ENCODE measurements around the gene NEDD9. TPM values are rescaled to one million over a fixed set of nuclear protein-coding genes. Genes with fewer than 3 reads are reported as not detected.
A peak's percentile ranks its signal among the peaks of the same experiment; 100 is the strongest.

NEDD9 gene, protein sequence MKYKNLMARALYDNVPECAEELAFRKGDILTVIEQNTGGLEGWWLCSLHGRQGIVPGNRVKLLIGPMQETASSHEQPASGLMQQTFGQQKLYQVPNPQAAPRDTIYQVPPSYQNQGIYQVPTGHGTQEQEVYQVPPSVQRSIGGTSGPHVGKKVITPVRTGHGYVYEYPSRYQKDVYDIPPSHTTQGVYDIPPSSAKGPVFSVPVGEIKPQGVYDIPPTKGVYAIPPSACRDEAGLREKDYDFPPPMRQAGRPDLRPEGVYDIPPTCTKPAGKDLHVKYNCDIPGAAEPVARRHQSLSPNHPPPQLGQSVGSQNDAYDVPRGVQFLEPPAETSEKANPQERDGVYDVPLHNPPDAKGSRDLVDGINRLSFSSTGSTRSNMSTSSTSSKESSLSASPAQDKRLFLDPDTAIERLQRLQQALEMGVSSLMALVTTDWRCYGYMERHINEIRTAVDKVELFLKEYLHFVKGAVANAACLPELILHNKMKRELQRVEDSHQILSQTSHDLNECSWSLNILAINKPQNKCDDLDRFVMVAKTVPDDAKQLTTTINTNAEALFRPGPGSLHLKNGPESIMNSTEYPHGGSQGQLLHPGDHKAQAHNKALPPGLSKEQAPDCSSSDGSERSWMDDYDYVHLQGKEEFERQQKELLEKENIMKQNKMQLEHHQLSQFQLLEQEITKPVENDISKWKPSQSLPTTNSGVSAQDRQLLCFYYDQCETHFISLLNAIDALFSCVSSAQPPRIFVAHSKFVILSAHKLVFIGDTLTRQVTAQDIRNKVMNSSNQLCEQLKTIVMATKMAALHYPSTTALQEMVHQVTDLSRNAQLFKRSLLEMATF
- total RNA-seq, result 8.8 and 10.3 TPM in 2 replicates
- long read RNA-seq, full-length matches to known transcripts, result 19 of 38 reads
- long read RNA-seq, partial matches to known transcripts, result 12 of 38 reads
- long read RNA-seq, other reads (novel, unspliced or antisense), result 7 of 38 reads

DNA sequence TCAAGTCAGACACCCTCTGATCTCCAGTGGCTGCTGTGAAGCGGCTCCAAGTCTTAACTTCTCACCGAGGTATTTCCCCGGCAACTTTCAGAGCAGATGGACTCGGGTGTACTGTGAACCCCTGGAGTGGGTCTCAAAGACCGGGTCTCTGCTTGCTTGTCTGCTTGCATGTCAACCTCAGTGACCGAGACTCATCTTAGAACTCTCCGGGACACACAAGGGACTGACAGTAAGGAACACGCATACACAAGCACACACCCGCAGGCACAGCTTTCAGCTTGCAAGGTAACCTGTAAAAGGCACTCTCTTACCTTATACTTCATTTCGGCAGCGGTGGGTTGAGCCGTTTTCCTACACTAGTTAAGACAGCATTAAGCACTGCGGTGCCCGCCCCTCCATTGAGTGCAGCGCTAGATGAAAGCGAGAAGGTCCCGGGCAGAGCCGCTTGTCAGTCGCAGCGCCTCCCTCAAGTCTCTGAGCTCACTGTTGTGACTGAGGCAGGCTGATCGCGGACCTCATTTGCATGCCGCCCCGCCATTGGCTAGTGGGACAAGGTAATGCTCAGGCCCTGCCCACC, at the start of gene NEDD9:
NEDD9 (minus strand) TSS at position 476 of the 577 bp plus-strand sequence; CDS start at position 323, 153 bp downstream.
- TF ChIP-seq, protein P1, sequence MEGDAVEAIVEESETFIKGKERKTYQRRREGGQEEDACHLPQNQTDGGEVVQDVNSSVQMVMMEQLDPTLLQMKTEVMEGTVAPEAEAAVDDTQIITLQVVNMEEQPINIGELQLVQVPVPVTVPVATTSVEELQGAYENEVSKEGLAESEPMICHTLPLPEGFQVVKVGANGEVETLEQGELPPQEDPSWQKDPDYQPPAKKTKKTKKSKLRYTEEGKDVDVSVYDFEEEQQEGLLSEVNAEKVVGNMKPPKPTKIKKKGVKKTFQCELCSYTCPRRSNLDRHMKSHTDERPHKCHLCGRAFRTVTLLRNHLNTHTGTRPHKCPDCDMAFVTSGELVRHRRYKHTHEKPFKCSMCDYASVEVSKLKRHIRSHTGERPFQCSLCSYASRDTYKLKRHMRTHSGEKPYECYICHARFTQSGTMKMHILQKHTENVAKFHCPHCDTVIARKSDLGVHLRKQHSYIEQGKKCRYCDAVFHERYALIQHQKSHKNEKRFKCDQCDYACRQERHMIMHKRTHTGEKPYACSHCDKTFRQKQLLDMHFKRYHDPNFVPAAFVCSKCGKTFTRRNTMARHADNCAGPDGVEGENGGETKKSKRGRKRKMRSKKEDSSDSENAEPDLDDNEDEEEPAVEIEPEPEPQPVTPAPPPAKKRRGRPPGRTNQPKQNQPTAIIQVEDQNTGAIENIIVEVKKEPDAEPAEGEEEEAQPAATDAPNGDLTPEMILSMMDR (IDR thresholded peaks at IDR 0.05), result no peak
- Mint-ChIP-seq H3K36me3 (ENCODE audit: unreplicated experiment) (no peaks in the 10 kb centered on the region), H3K4me1 (ENCODE audit: unreplicated experiment) (peaks cover 50% of the 10 kb centered on the region), H3K27me3 (ENCODE audit: unreplicated experiment) (no peaks in the 10 kb centered on the region), H3K9me3 (ENCODE audit: unreplicated experiment) (no peaks in the 10 kb centered on the region), H3K4me3 (ENCODE audit: unreplicated experiment) (peak within 1 kb of the TSS; percentile 80), H3K27ac (ENCODE audit: unreplicated experiment) (peak within 1 kb of the TSS; percentile 98)
- DNase-seq (ENCODE audit: extremely low spot score, unreplicated experiment), result peak; percentile 97

DNA sequence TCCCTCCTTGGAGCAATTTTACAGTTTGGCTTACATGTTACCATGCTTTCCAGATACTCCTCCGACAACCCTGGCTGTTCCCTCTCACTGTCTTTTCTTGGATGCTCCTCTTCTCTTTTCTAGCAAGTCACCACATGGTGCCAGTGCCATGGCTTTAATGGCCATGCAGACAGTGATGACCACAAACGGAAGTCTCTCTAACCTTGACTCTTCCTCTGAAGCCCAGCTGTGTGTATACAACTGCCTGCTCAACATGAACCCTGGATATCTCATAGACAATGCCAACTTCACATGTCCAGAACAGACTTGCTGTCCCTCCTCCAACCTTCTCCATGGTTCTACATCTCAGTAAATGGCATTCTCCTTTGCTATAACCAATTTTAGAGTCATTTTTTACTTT, 49.8 kb upstream of the NEDD9 start:
- TF ChIP-seq, protein P1 (IDR thresholded peaks at IDR 0.05), result no peak
- Mint-ChIP-seq H3K4me1 (ENCODE audit: unreplicated experiment) (peaks cover 15% of the 10 kb centered on the region), H3K27ac (ENCODE audit: unreplicated experiment) (no peak overlapping the region), H3K4me3 (ENCODE audit: unreplicated experiment) (no peak overlapping the region), H3K36me3 (ENCODE audit: unreplicated experiment) (no peaks in the 10 kb centered on the region), H3K27me3 (ENCODE audit: unreplicated experiment) (no peaks in the 10 kb centered on the region), H3K9me3 (ENCODE audit: unreplicated experiment) (peaks cover 4% of the 10 kb centered on the region)
- DNase-seq (ENCODE audit: extremely low spot score, unreplicated experiment), result no peak

DNA sequence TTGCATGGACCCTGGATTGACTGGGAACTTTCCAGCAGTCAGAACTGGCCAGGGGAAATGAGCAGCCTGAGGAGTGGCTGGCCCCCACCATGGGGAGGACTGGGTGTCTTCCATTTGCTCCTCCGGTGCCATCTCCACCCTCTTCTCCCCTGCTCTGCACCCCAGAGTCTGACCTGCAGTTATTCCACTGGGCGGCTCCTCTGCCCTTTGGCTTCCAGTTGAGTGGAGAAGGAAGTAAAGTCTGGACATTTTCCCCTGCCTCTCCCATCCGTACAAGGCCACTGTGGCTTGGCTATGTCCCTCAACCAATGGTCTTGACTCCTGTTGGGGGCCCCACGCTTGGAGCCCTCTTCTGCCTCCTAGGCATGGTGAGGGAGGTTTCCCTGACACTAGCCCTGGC, 47.9 kb upstream of the NEDD9 start:
- H3K4me1 Mint-ChIP-seq (ENCODE audit: unreplicated experiment), result peaks cover 29% of the 10 kb centered on the region
- H3K4me3 Mint-ChIP-seq (ENCODE audit: unreplicated experiment), result no peak overlapping the region
- TF ChIP-seq, protein P1 (IDR thresholded peaks at IDR 0.05), result no peak
- DNase-seq (ENCODE audit: extremely low spot score, unreplicated experiment), result no peak
- no peaks in the 10 kb centered on the region for H3K36me3 Mint-ChIP-seq (ENCODE audit: unreplicated experiment)
- H3K27ac Mint-ChIP-seq (ENCODE audit: unreplicated experiment), result no peak overlapping the region
- H3K27me3 Mint-ChIP-seq (ENCODE audit: unreplicated experiment), result no peaks in the 10 kb centered on the region
- no peaks in the 10 kb centered on the region for H3K9me3 Mint-ChIP-seq (ENCODE audit: unreplicated experiment)

DNA sequence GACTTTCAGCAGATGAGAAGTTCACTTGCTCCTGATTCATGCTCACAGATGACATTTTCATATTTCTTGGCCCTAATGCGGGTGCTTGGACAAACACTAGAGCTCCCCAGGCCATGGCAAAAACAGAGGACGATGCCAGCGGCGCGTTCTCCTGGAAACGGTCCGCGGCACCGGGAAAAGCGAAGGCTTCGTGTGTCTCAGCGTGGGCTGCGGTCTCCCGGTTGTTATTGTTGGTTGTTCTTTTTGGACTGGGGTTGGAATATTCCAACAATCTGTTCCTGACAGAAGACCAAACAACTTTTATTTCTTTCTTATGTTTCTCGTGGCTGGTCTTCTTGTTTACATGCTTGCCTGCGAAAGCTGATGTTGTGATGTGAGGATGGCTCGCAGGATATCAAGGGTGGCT, 46.8 kb upstream of the NEDD9 start:
- Mint-ChIP-seq H3K27ac (ENCODE audit: unreplicated experiment) (no peak overlapping the region), H3K36me3 (ENCODE audit: unreplicated experiment) (no peaks in the 10 kb centered on the region), H3K27me3 (ENCODE audit: unreplicated experiment) (no peaks in the 10 kb centered on the region), H3K4me3 (ENCODE audit: unreplicated experiment) (no peak overlapping the region), H3K4me1 (ENCODE audit: unreplicated experiment) (peaks cover 29% of the 10 kb centered on the region), H3K9me3 (ENCODE audit: unreplicated experiment) (no peaks in the 10 kb centered on the region)
- DNase-seq (ENCODE audit: extremely low spot score, unreplicated experiment), result no peak
- TF ChIP-seq, protein P1 (IDR thresholded peaks at IDR 0.05), result no peak

Measured in osteocyte (in vitro differentiated cells).